ENCODE results near the gene FBLN1.
"Not testable (repeated sequence)": the region's sequence is repeated elsewhere in the genome, so short reads cannot be mapped to it uniquely, and the experiment has no call there.

The FBLN1 gene

DNA sequence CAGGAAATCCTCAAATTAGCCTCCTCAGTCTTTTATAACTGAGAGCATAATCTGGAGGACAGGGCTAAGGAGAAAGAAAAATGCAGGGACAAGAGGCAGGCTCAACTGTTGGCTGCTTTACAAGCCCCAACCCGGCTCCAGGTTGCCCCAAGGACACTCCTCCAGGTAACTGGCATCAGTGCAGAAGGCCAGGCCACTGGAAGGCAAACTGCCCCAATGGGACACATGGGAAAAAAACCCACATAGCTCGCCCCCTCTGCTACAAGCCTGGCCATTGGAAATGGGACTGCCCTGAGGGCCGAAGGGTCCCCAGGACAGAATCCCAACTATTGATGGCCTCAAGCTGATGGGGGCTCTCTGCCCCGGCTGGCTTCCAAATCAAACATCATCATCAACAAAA is 17.9 kb upstream of the FBLN1 start:
- no peak overlapping the region for H3K27ac ChIP-seq
- no peak for TF ChIP-seq ZFX (IDR thresholded peaks at IDR 0.05; ENCODE audit: borderline replicate concordance)
- TF ChIP-seq CTCF (IDR thresholded peaks at IDR 0.05): no peak

- no peak for TF ChIP-seq ZFX (IDR thresholded peaks at IDR 0.05; ENCODE audit: borderline replicate concordance)
- no peak overlapping the region for H3K27ac ChIP-seq
Observed at GRCh38 chr22:45485261-45485660, 17.4 kb upstream of the FBLN1 start.

GRCh38 chr22:45488764-45489370 is 13.8 kb upstream of the FBLN1 start:
- TF ChIP-seq CTCF (IDR thresholded peaks at IDR 0.05) (no peak), ZFX (IDR thresholded peaks at IDR 0.05; ENCODE audit: borderline replicate concordance) (no peak)
- H3K27ac ChIP-seq: no peak overlapping the region

- H3K27ac ChIP-seq: no peak overlapping the region
- TF ChIP-seq ZFX (IDR thresholded peaks at IDR 0.05; ENCODE audit: borderline replicate concordance): no peak
- no peak for TF ChIP-seq CTCF (IDR thresholded peaks at IDR 0.05)
Observed at GRCh38 chr22:45490836-45491235, 11.8 kb upstream of the FBLN1 start.

DNA sequence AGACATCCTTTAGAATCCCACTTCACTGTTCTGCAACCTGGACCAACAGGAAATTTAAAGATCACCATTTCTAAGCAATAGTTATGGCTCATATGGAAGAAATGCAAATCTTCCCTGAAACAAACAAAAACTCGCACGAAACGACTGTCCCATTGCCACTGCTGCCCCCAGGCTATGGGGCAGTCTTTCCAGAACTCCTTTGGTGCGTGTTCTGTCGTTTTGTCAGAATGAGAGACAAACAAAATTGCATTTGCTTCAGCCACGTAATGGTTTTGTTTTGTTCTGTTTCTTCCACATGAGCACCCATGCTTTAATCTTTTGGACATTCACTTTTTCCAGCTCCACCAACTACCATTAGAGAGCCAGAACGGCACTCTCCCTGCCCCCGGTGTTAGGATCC is 10.8 kb upstream of the FBLN1 start:
- TF ChIP-seq ZFX (IDR thresholded peaks at IDR 0.05; ENCODE audit: borderline replicate concordance): no peak
- TF ChIP-seq CTCF (IDR thresholded peaks at IDR 0.05): no peak
- no peak overlapping the region for H3K27ac ChIP-seq

DNA sequence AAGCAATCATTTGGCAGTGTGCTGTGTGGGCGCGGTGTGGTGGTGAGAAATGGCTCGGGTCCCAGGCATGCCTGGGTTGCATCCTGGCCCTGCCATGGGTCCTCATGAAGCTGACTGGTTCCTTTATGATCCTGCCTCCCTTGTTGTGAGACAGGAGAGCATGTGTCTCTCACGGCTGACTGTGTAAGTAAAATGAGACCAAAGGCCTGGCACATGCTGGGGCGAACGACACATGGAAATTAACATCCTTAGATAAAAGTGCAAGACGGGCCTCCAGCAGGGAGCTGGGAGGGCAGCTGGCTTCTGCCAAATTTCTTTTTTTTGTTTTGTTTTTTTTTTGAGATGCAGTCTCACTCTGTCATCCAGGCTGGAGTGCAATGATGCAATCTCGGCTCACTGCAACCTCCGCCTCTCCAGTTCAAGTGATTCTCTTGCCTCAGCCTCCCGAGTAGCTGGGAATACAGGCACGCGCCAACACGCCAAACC is 9.4 kb upstream of the FBLN1 start:
- no peak overlapping the region for H3K27ac ChIP-seq
- no peak for TF ChIP-seq CTCF (IDR thresholded peaks at IDR 0.05)
- TF ChIP-seq ZFX (IDR thresholded peaks at IDR 0.05; ENCODE audit: borderline replicate concordance): no peak

DNA sequence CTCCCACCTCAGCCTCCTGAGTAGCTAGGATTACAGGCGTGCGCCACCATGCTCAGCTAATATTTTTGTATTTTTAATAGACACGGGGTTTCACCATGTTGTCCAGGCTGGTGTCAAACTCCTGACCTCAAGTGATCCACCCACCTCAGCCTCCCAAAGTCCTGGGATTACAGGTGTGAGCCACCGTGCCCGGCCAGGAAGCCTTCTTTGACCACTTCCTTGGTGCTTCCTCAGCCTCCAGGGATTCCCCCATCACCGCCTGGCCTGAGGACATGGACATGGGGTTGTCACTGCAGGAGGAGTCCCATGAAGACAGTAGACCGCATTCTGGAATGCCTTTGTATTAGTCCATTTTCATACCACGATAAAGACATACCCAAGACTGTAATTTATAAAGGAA is 8.4 kb upstream of the FBLN1 start:
- not testable (repeated sequence) for H3K27ac ChIP-seq

DNA sequence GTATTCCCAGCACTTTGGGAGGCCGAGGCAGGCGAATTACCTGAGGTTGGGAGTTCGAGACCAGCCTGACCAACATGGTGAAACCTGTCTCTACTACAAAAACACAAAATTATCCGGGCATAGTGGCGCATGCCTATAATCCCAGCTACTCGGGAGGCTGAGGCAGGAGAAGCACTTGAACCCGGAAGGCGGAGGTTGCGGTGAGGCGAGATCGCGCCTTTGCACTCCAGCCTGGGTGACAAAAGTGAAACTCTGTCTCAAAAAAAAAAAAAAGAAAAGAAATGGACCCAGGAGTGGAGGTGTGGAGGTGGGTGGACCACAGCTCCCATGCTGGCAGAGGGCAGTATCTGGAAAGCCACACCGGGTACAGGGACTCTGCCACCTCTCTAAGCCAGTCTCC is 7.1 kb upstream of the FBLN1 start:
- not testable (repeated sequence) for H3K27ac ChIP-seq

GRCh38 chr22:45496451-45496941 is 6.2 kb upstream of the FBLN1 start:
- H3K27ac ChIP-seq: no peak overlapping the region
- TF ChIP-seq ZFX (IDR thresholded peaks at IDR 0.05; ENCODE audit: borderline replicate concordance) (no peak), CTCF (IDR thresholded peaks at IDR 0.05) (no peak)
